Smooth muscle cell (in vitro differentiated cells): ENCODE results near the gene MRPS23. TPM values are rescaled to one million over a fixed set of nuclear protein-coding genes. Genes with fewer than 3 reads are reported as not detected.

Experiments used
- DNase-seq: peaks from one replicate; lab custom pipeline; 2025; ENCODE audit not compliant: unreplicated experiment; lab: John Stamatoyannopoulos, UW
- H2AFZ ChIP-seq: fragments of 200-600 bp; sonication (generic); 2 replicates; pipeline ENCODE4 v1.6.0; 2016; ENCODE audit warnings: antibody characterized with exemption, low read depth, mild to moderate bottlenecking
- H3F3A ChIP-seq: fragments of 200-600 bp; sonication (generic); 2 replicates; pipeline ENCODE4 v1.6.0; 2017; ENCODE audit warnings: antibody characterized with exemption, low read depth
- H3K27ac ChIP-seq: fragments of 200-600 bp; sonication (generic); 2 replicates; pipeline ENCODE4 v1.5.1; 2016; ENCODE audit warnings: low read depth, mild to moderate bottlenecking
- H3K27me3 ChIP-seq: fragments of 200-600 bp; sonication (generic); 2 replicates; pipeline ENCODE4 v1.6.1; 2016; ENCODE audit warnings: low read depth, mild to moderate bottlenecking
- H3K36me3 ChIP-seq: fragments of 200-600 bp; sonication (generic); 2 replicates; pipeline ENCODE4 v1.5.1; 2016; ENCODE audit warnings: low read depth
- H3K4me1 ChIP-seq: fragments of 200-600 bp; sonication (generic); 2 replicates; pipeline ENCODE4 v1.5.1; 2016; ENCODE audit warnings: low read depth
- H3K4me2 ChIP-seq: fragments of 200-600 bp; sonication (generic); 2 replicates; pipeline ENCODE4 v1.6.0; 2016; ENCODE audit warnings: mild to moderate bottlenecking
- H3K4me3 ChIP-seq: fragments of 200-600 bp; sonication (generic); 2 replicates; pipeline ENCODE4 v1.5.1; 2016; ENCODE audit warnings: mild to moderate bottlenecking
- H3K79me2 ChIP-seq: fragments of 200-600 bp; sonication (generic); 2 replicates; pipeline ENCODE4 v1.6.0; 2016; ENCODE audit warnings: low read depth, mild to moderate bottlenecking
- H3K9ac ChIP-seq: fragments of 200-600 bp; sonication (generic); 2 replicates; pipeline ENCODE4 v1.6.0; 2016; ENCODE audit warnings: low read depth
- H3K9me3 ChIP-seq: fragments of 200-600 bp; sonication (generic); replicated peaks from 2 replicates; pipeline ENCODE4 v1.5.1; 2016; ENCODE audit warnings: low read depth
- H4K20me1 ChIP-seq: fragments of 200-600 bp; sonication (generic); 2 replicates; pipeline ENCODE4 v1.6.0; 2016; ENCODE audit warnings: low read depth
- CTCF ChIP-seq: fragments of 200-600 bp; sonication (generic); IDR thresholded peaks from 2 replicates; pipeline ENCODE4 v1.5.1; 2017; ENCODE audit warnings: borderline replicate concordance, mild to moderate bottlenecking, antibody characterized with exemption; ENCODE audit not compliant: insufficient read depth, poor library complexity, severe bottlenecking
- WGBS: methylation state at CpG from one replicate; pipeline ENCODE4 v1.1.7; 2016; ENCODE audit warnings: low lambda C conversion rate; 5-methylcytosine and 5-hydroxymethylcytosine counted together
- polyA plus RNA-seq: library from polyadenylated mRNA; unstranded; fragments of >200 nt; fragmentation: Nextera tagmentation; extraction: Ambion mirVana; gene quantifications from 2 replicates; pipeline ENCODE4 v1.2.1, GENCODE V29; 2016
- total RNA-seq: library from RNA; depleted of rRNA; stranded (reverse); fragments of >200 nt; gene quantifications from 2 replicates; pipeline ENCODE4 v1.2.3, GENCODE V29; 2014

Gene MRPS23
- total and polyA plus RNA-seq, 2 experiments from 2014 or later, result 32.3 to 48.4 TPM

DNA sequence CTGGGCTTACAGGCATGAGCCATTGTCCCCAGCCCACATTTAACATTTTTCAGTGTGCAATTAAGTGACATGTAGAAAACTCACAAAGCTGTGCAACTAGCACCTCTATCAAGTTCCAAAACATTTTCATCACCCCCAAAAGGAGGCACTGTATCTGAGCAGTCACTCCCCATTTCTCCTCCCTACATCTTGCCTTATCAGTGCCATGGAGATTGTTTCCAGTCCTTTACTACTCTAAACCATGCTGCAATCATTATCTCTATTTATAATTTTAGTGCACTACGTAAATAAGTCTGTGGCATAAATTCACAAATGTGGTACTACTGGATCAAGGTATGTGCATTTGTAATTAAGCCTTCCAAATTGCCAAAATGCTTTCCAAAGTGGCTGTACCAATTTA is 7.6 kb downstream of the MRPS23 start:
- H4K20me1 ChIP-seq, result peaks cover 28% of the 10 kb centered on the region
- no peak overlapping the region for H3K9ac ChIP-seq
- H3K9me3 ChIP-seq, result no peaks in the 10 kb centered on the region
- H3K4me2 ChIP-seq, result no peak overlapping the region
- H3K36me3 ChIP-seq, result peaks cover 9% of the 10 kb centered on the region
- H2AFZ ChIP-seq, result no peak overlapping the region
- no peaks in the 10 kb centered on the region for H3F3A ChIP-seq
- no peaks in the 10 kb centered on the region for H3K27me3 ChIP-seq
- no peak overlapping the region for H3K4me3 ChIP-seq
- H3K79me2 ChIP-seq, result no peaks in the 10 kb centered on the region
- H3K4me1 ChIP-seq, result no peaks in the 10 kb centered on the region
- H3K27ac ChIP-seq, result no peak overlapping the region
- no peak for TF ChIP-seq CTCF
- WGBS, result 93% methylated on average over 1 of the region's 1 CpG
- DNase-seq, result no peak

DNA sequence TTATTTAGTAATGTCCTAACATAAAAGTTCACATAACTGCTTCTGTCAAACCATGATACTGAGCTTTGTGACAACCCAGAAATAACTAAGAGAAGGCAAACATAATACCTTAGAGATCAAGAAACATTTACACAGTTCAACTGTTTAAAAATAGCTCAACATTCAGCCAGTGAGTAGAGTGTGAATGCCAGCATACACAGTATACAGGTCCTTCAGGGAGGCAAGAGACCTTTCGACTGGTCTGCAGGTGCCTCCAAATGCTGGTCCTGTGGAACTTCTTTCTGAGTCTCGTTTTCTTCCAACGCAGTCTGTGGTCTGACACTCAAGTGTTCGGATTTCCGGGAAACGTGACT is 10.3 kb downstream of the MRPS23 start:
- peaks cover 9% of the 10 kb centered on the region for H3K36me3 ChIP-seq
- no peak overlapping the region for H3K4me2 ChIP-seq
- H3K27ac ChIP-seq, result no peak overlapping the region
- WGBS, result 98% methylated on average over 6 of the region's 6 CpGs
- DNase-seq, result no peak
- H4K20me1 ChIP-seq, result peaks cover 18% of the 10 kb centered on the region
- H3K9me3 ChIP-seq, result no peaks in the 10 kb centered on the region
- no peaks in the 10 kb centered on the region for H3K27me3 ChIP-seq
- no peak overlapping the region for H3K9ac ChIP-seq
- H2AFZ ChIP-seq, result no peak overlapping the region
- H3K79me2 ChIP-seq, result no peaks in the 10 kb centered on the region
- no peak for TF ChIP-seq CTCF
- H3K4me3 ChIP-seq, result no peak overlapping the region
- no peaks in the 10 kb centered on the region for H3K4me1 ChIP-seq
- no peaks in the 10 kb centered on the region for H3F3A ChIP-seq

- Histone ChIP-seq H3K9me3 (no peaks in the 10 kb centered on the region), H3K36me3 (peaks cover 9% of the 10 kb centered on the region), H4K20me1 (peaks cover 14% of the 10 kb centered on the region), H3K27me3 (no peaks in the 10 kb centered on the region), H3F3A (no peaks in the 10 kb centered on the region), H3K4me3 (no peak overlapping the region), H3K4me2 (no peak overlapping the region), H2AFZ (no peak overlapping the region), H3K4me1 (no peaks in the 10 kb centered on the region), H3K9ac (no peak overlapping the region), H3K27ac (no peak overlapping the region), H3K79me2 (no peaks in the 10 kb centered on the region)
- WGBS, result 89% methylated on average over 6 of the region's 6 CpGs
- TF ChIP-seq CTCF, result no peak
- no peak for DNase-seq
These were observed 10.8 kb downstream of the MRPS23 start for GRCh38 chr17:57838857-57839570.

DNA sequence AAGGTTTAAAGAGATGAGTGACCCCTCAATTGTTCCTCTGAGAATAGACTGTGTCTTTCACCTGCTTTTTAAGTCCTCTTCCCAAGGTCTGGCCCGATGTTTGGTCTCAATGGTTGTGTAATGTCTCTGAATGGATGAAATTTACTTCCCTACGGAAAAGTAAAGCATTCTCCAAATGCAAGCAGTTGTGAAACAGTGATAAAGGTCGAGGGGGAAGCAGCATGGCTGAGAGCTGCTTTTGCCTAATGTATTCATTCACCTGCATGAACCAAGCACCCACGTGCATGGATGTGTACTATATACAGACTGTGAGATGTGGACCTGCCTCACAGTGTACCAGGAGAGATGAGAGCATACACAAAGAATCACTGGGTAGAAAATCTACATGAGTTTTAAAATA is 11.4 kb downstream of the MRPS23 start:
- WGBS, result 86% methylated on average over 4 of the region's 4 CpGs
- no peaks in the 10 kb centered on the region for H3F3A ChIP-seq

More for the DNA sequence above, 11.4 kb downstream of the MRPS23 start:
- Histone ChIP-seq H3K4me2 (no peak overlapping the region), H2AFZ (no peak overlapping the region), H4K20me1 (peaks cover 9% of the 10 kb centered on the region), H3K9me3 (no peaks in the 10 kb centered on the region), H3K9ac (no peak overlapping the region), H3K4me1 (no peaks in the 10 kb centered on the region), H3K27ac (no peak overlapping the region), H3K36me3 (peaks cover 9% of the 10 kb centered on the region), H3K4me3 (no peak overlapping the region), H3K27me3 (no peaks in the 10 kb centered on the region), H3K79me2 (no peaks in the 10 kb centered on the region)
- no peak for DNase-seq
- TF ChIP-seq CTCF, result no peak
